Breast epithelium (tissue), 4 donors: ENCODE data around the gene MCTS1. TPM values are rescaled to one million over a fixed set of nuclear protein-coding genes. Genes with fewer than 3 reads are reported as not detected.

ENCODE experiments used
- DNase-seq, 2 donors: peaks; one replicate each; pipeline ENCODE4 v3.0.0-alpha.2; 2019; ENCODE audit warnings: low spot score in 2 of 2
- H3K27ac ChIP-seq, 2 donors: fragments of 200-600 bp; sonication (generic) in 1 of 2; one replicate each; pipeline ENCODE4 v1.5.1; 2016 to 2019; ENCODE audit warnings: mild to moderate bottlenecking in 1 of 2
- H3K27me3 ChIP-seq, 2 donors: fragments of 200-600 bp; sonication (generic) in 1 of 2; one replicate each; pipeline versions ENCODE4 v1.5.1 to v1.6.0; 2017 to 2019; ENCODE audit warnings: control low read depth in 1 of 2, mild to moderate bottlenecking in 1 of 2
- H3K36me3 ChIP-seq: fragments of 200-600 bp; one replicate; pipeline ENCODE4 v1.5.1; 2019
- H3K4me1 ChIP-seq, 2 donors: fragments of 200-600 bp; sonication (generic); one replicate each; pipeline ENCODE4 v1.5.1; 2016 to 2019; ENCODE audit warnings: control low read depth in 1 of 2
- H3K4me3 ChIP-seq, 3 donors: fragments of 200-600 bp; sonication (generic); 1 replicate in 2 of 3; 2 replicates in 1 of 3; pipeline ENCODE4 v1.5.1; 2016 to 2019; ENCODE audit warnings: mild to moderate bottlenecking in 3 of 3, moderate library complexity in 2 of 3
- H3K9me3 ChIP-seq, 2 donors: fragments of 200-600 bp; sonication (generic) in 1 of 2; one replicate each; pipeline ENCODE4 v1.5.1; 2016 to 2019; ENCODE audit warnings: control low read depth in 1 of 2
- CTCF ChIP-seq, 3 donors: fragments of 450-650 bp; IDR thresholded peaks; one replicate each; pipeline ENCODE4 v1.5.1; 2016 to 2017; ENCODE audit warnings: antibody characterized with exemption in 3 of 3, mild to moderate bottlenecking in 3 of 3, moderate library complexity in 3 of 3
- POLR2A ChIP-seq: fragments of 450-650 bp; IDR thresholded peaks from one replicate; pipeline ENCODE4 v1.6.1; 2016; ENCODE audit warnings: antibody characterized with exemption, mild to moderate bottlenecking, moderate library complexity
- POLR2AphosphoS5 ChIP-seq, 3 donors: sonication (generic); formaldehyde crosslinking; IDR thresholded peaks; one replicate each; pipeline ENCODE4 v1.6.1; 2017; ENCODE audit warnings: antibody characterized with exemption in 3 of 3
- intact Hi-C: fragments of 100-400 bp; cut with DNase I; formaldehyde crosslinking; loops from one replicate; pipeline ENCODE4 v1.15.1; 2023; ENCODE audit warnings: low total_unique reads
- total RNA-seq, 3 donors: library from RNA; depleted of rRNA; stranded (reverse); fragments of >200 nt; gene quantifications; one replicate each; pipeline ENCODE4 v1.1.0, GENCODE V29; 2016

Gene MCTS1
- total RNA-seq, 3 donors from 2014 or later = 18.9 to 31.0 (median 30.8) TPM

- no peak for DNase-seq
- no peaks in the 10 kb centered on the region for H3K36me3 ChIP-seq
- H3K27me3 ChIP-seq = peaks cover 0 to 10% of the 10 kb centered on the region in 2 donors
- H3K27ac ChIP-seq = no peak overlapping the region
- H3K9me3 ChIP-seq = peaks cover 0 to 4% of the 10 kb centered on the region in 2 donors
- intact Hi-C loops = no loop called here
- H3K4me1 ChIP-seq = no peaks in the 10 kb centered on the region
- TF ChIP-seq POLR2A (no peak), CTCF (IDR thresholded peaks at IDR 0.05) (no peak)
- H3K4me3 ChIP-seq = no peak overlapping the region
Measured at GRCh38 chrX:120653000-120653399, 49.1 kb downstream of the MCTS1 start.

DNA sequence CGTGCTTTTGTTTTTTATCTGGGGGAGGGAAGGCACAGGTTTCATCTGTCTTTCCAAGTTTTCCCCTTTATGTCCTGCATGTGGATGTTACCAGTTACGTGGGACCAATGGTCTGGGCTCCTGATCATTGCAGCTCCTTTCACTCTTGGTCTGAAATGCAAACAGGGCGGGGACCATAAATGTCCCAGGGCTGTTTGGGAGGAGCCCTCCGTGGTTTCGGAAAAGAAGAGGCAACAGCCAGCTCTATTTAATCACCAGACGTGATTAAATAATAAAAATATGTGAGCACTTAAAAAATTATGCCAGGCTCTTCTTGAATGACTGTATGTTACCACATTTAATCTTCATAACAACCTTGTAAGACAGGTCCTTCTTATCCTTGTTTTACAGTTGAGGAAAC is 56.7 kb downstream of the MCTS1 start:
- intact Hi-C loops = no loop called here

More for the DNA sequence above, 56.7 kb downstream of the MCTS1 start:
- DNase-seq = no peak
- Histone ChIP-seq H3K4me1 (no peaks in the 10 kb centered on the region), H3K36me3 (no peaks in the 10 kb centered on the region), H3K4me3 (no peak overlapping the region), H3K27me3 (peaks cover 0 to 10% of the 10 kb centered on the region in 2 donors), H3K27ac (no peak overlapping the region), H3K9me3 (no peaks in the 10 kb centered on the region)
- TF ChIP-seq CTCF (IDR thresholded peaks at IDR 0.05) = no peak
- no peak for TF ChIP-seq POLR2A
- no peak for TF ChIP-seq POLR2AphosphoS5 (IDR thresholded peaks at IDR 0.05)

Other genes with a start within 250 kb of the MCTS1 start
- gene ATP1B4, start 242.0 kb upstream of the MCTS1 start, total RNA-seq = not detected
- 100 to 1,000 TPM; 135 to 197 (median 135) TPM for gene LAMP2, start 134.8 kb upstream of the MCTS1 start, total RNA-seq
- 10 to 100 TPM; 38.7 to 45.5 (median 45.1) TPM for gene CUL4B, start 43.1 kb upstream of the MCTS1 start, total RNA-seq
- 10 to 100 TPM; 26.4 to 35.0 (median 31.5) TPM for gene C1GALT1C1, start 26.0 kb downstream of the MCTS1 start, total RNA-seq